Measurements from ENCODE around the gene ZNF614. TPM values are rescaled to one million over a fixed set of nuclear protein-coding genes. Genes with fewer than 3 reads are reported as not detected.

Gene ZNF614
- total and polyA plus RNA-seq, 10 of the 15 experiments (the other 5 are each of a cell fraction or from before 2014, with no cell fraction given) = 3.9 to 16.0 (median 9.6) TPM

DNA sequence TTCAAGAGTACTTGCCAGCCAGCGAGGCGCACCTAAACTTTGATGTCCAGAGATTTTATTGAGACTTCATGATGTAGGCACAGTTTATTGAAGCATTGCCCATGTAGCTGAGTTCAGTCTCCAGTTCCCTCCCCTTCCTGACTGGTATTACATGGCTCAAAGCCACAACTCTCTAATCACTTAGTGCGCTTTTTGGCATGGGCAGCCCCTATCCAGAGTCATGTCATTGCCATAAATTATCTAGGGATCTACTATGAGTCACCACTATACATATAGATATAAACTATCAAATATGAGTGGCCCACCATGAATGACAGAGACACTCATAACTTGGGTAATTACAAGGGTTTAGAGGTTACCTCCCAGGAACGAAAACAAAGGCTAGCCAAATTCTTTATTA, 7.7 kb downstream of the ZNF614 start:
- ChIA-PET SMC1A (ENCODE audit: uncharacterized antibody, unreplicated experiment) (no interaction called here), CTCF (no interaction called here), RAD21 (ENCODE audit: unreplicated experiment) (no interaction called here), POLR2A (no interaction called here)
- no peak overlapping the region for H3K4me2 ChIP-seq (ENCODE audit: control insufficient read depth, insufficient read depth)
- no peaks in the 10 kb centered on the region for H4K20me1 ChIP-seq (ENCODE audit: control insufficient read depth, insufficient read depth)
- intact Hi-C loops (cut with micrococcal nuclease; ENCODE audit: unreplicated experiment) (no loop called here), in situ Hi-C loops (cut with MboI) (no loop called here)
- no peaks in the 10 kb centered on the region for H3K27me3 ChIP-seq (replicated peaks in 1 of 2; ENCODE audit: control insufficient read depth in 2 of 2, insufficient read depth in 2 of 2, low read length in 1 of 2)
- BruUV-seq (replicated peaks) = no TSS peak
- H2AFZ ChIP-seq (ENCODE audit: control insufficient read depth, low read depth, low read length) = no peak overlapping the region
- no peak overlapping the region for H3K9ac ChIP-seq (ENCODE audit: control insufficient read depth, insufficient read depth, low read length)
- no peak overlapping the region for H3K27ac ChIP-seq (ENCODE audit: control insufficient read depth, insufficient read depth)
- no peaks in the 10 kb centered on the region for H3K4me1 ChIP-seq (ENCODE audit: control insufficient read depth, insufficient read depth, low read length)
- DNase-seq (ENCODE audit: low read depth, low spot score) (no peak), FAIRE-seq (no peak), ATAC-seq (no peak)
- H3K36me3 ChIP-seq (ENCODE audit: control insufficient read depth in 2 of 2, insufficient read depth in 2 of 2, low read length in 1 of 2) = peaks cover 4 to 52% of the 10 kb centered on the region in 2 experiments
- no peaks in the 10 kb centered on the region for H3K79me2 ChIP-seq (ENCODE audit: control insufficient read depth, insufficient read depth, low read length)
- WGBS (ENCODE audit: insufficient coverage, insufficient replicate concordance, low lambda C conversion rate, missing lambda C conversion rate) = 96% methylated on average over 4 of the region's 4 CpGs
- no peak overlapping the region for H3K4me3 ChIP-seq
- TF ChIP-seq JUND (IDR thresholded peaks at IDR 0.05; ENCODE audit: low read depth, low read length) (no peak), CHD1 (IDR thresholded peaks at IDR 0.05; ENCODE audit: low read depth, low read length) (no peak), PAX5 (IDR thresholded peaks at IDR 0.05; ENCODE audit: borderline replicate concordance, low read depth, low read length) (no peak), MYB (IDR thresholded peaks at IDR 0.05; ENCODE audit: borderline replicate concordance, low read depth, low read length) (no peak), EED (IDR thresholded peaks at IDR 0.05; ENCODE audit: low read depth) (no peak), SRF (IDR thresholded peaks at IDR 0.05; ENCODE audit: low read depth in 2 of 2, low read length in 2 of 2) (no peak), SREBF1 (IDR thresholded peaks at IDR 0.05; ENCODE audit: low read length) (no peak), RAD21 (IDR thresholded peaks at IDR 0.05; ENCODE audit: insufficient read depth, low read depth, low read length) (no peak)
- TF ChIP-seq, protein P1, sequence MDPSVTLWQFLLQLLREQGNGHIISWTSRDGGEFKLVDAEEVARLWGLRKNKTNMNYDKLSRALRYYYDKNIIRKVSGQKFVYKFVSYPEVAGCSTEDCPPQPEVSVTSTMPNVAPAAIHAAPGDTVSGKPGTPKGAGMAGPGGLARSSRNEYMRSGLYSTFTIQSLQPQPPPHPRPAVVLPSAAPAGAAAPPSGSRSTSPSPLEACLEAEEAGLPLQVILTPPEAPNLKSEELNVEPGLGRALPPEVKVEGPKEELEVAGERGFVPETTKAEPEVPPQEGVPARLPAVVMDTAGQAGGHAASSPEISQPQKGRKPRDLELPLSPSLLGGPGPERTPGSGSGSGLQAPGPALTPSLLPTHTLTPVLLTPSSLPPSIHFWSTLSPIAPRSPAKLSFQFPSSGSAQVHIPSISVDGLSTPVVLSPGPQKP (IDR thresholded peaks at IDR 0.05; ENCODE audit: low read depth, low read length) = no peak
- peaks cover 51% of the 10 kb centered on the region for H3K9me3 ChIP-seq (replicated peaks; ENCODE audit: control insufficient read depth, insufficient read depth, low read length)

Data from GM12878 (cell line).